Measurements from ENCODE around the gene OR52D1.

DNA sequence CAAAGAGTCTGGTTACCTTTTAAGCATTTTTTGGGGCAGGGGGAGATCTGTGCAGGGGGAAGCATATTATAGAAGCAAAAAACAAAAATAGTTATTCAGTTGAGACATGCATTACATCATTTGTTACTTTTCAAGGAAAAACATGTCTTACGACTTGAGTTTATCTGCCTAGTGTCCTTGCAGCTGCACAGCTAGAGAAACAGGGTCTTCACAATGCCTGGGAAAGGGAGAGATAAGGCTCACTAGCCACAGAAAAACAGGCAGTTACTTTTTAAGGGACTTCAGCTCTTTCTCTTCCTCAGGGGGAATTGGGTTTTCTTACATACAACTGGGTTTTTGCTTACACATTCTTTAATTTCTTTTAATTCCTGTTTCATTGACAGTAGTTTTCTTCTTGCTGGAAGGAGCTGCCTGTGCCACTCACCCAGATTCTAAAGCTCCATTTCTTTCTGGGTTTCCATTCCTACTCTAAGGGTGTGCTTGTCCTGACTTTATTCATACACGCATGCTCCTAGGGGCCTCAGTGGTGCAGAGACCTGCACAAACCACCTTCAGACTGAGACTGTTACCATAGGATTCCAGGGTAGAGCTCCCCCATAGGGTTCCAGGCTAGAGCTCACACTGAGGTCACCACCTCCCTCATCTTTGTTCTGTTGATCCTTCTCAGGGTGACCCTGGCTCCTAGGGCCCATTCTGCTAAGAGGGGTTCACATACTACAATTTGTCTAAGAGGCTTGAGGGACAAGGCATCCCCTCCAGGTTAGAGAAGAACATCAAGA lies 42.8 kb downstream of the OR52D1 start:
- TF ChIP-seq CENPBD1 (CRISPR knock-in tag; IDR thresholded peaks at IDR 0.05; ENCODE audit: borderline replicate concordance, low read depth) (no peak), HIVEP1 (CRISPR knock-in tag; IDR thresholded peaks at IDR 0.05) (no peak), ZNF772 (CRISPR knock-in tag; IDR thresholded peaks at IDR 0.05) (no peak), ZNF883 (CRISPR knock-in tag; IDR thresholded peaks at IDR 0.05; ENCODE audit: not compliant biosample characterization) (no peak), TCF12 (IDR thresholded peaks at IDR 0.05) (no peak), TCF12 (CRISPR knock-in tag; IDR thresholded peaks at IDR 0.05) (no peak), TCF7L2 (IDR thresholded peaks at IDR 0.05; ENCODE audit: low read depth, low read length) (no peak), ZNF530 (CRISPR knock-in tag; IDR thresholded peaks at IDR 0.05; ENCODE audit: low read depth) (no peak)

Data from HepG2 (cell line).